PC-3 (cell line): Measurements from ENCODE around the gene PTPRN2. TPM values are rescaled to one million over a fixed set of nuclear protein-coding genes. Genes with fewer than 3 reads are reported as not detected.

Experiments used
- ATAC-seq: fragments of 200-7000 bp; cut with Tn5 transposase; 2 replicates; pipeline ENCODE4 v1.9.1; 2020; ENCODE audit warnings: mild to moderate bottlenecking, moderate library complexity
- BruUV-seq: library from RNA; stranded (reverse); fragments of 400-500 nt; replicated peaks from 2 replicates; lab custom pipeline; 2021; lab: Mats Ljungman, UMichigan
- CTCF ChIA-PET: fragments of 300-600 bp; sonication (Branson Sonifier 250); formaldehyde crosslinking; loops from one replicate; lab custom pipeline; 2022; ENCODE audit warnings: antibody characterized with exemption; lab: Charles Lee
- POLR2A ChIA-PET: fragments of 300-600 bp; sonication (Branson Sonifier 250); formaldehyde crosslinking; loops from one replicate; lab custom pipeline; 2022; ENCODE audit warnings: antibody characterized with exemption; ENCODE audit not compliant: unreplicated experiment; lab: Charles Lee
- DNase-seq: peaks from one replicate; pipeline ENCODE4 v3.0.0-alpha.2; 2015
- H2AFZ ChIP-seq: fragments of 300-600 bp; sonication (generic); 2 replicates; pipeline ENCODE4 v1.6.0; 2016; ENCODE audit warnings: antibody characterized with exemption, low read length
- H3F3A ChIP-seq: fragments of 300-600 bp; sonication (generic); one replicate; pipeline ENCODE4 v1.6.0; 2017; ENCODE audit warnings: antibody characterized with exemption, low read length, control low read depth, mild to moderate bottlenecking; ENCODE audit not compliant: unreplicated experiment
- H3K27ac ChIP-seq: fragments of 300-600 bp; sonication (generic); 2 replicates; pipeline ENCODE4 v1.5.1; 2016; ENCODE audit warnings: mild to moderate bottlenecking, low read length
- H3K27me3 ChIP-seq: fragments of 300-600 bp; sonication (generic); 2 replicates; pipeline ENCODE4 v1.6.1; 2016; ENCODE audit warnings: low read length, mixed read lengths
- H3K36me3 ChIP-seq: fragments of 300-600 bp; sonication (generic); 2 replicates; pipeline ENCODE4 v1.6.1; 2016; ENCODE audit warnings: low read depth, mixed run types, low read length, mixed read lengths
- H3K4me1 ChIP-seq: fragments of 300-600 bp; sonication (generic); 2 replicates; pipeline ENCODE4 v1.5.1; 2016; ENCODE audit warnings: low read length; ENCODE audit not compliant: insufficient read depth
- H3K4me2 ChIP-seq: fragments of 300-600 bp; sonication (generic); 2 replicates; pipeline ENCODE4 v1.6.0; 2016; ENCODE audit warnings: low read length
- H3K4me3 ChIP-seq: fragments of 300-600 bp; sonication (generic); 2 replicates; pipeline ENCODE4 v1.5.1; 2016; ENCODE audit warnings: mild to moderate bottlenecking, low read length, mixed read lengths
- H3K79me2 ChIP-seq: fragments of 300-600 bp; sonication (generic); 2 replicates; pipeline ENCODE4 v1.6.1; 2017; ENCODE audit warnings: low read length, mixed read lengths
- H3K9ac ChIP-seq: fragments of 300-600 bp; sonication (generic); 2 replicates; pipeline ENCODE4 v1.6.0; 2016; ENCODE audit warnings: mild to moderate bottlenecking, low read length
- H3K9me2 ChIP-seq: fragments of 300-600 bp; sonication (generic); replicated peaks from 2 replicates; pipeline ENCODE4 v1.6.1; 2016; ENCODE audit warnings: mixed run types, low read length, mixed read lengths
- H3K9me3 ChIP-seq: fragments of 300-600 bp; sonication (generic); 2 replicates; pipeline ENCODE4 v1.6.1; 2016; ENCODE audit warnings: low read length, mixed read lengths
- H4K20me1 ChIP-seq: fragments of 300-600 bp; sonication (generic); 2 replicates; pipeline ENCODE4 v1.6.1; 2016; ENCODE audit warnings: low read length, mixed read lengths
- CTCF ChIP-seq: fragments of 300-600 bp; sonication (generic); conservative IDR thresholded peaks from 2 replicates; pipeline ENCODE4 v1.5.1; 2017; ENCODE audit warnings: antibody characterized with exemption, low read depth, mild to moderate bottlenecking, low read length
- EZH2 ChIP-seq: fragments of 300-600 bp; sonication (generic); IDR thresholded peaks from one replicate; pipeline ENCODE4 v1.6.1; 2017; ENCODE audit warnings: antibody characterized with exemption, mild to moderate bottlenecking, low read length; ENCODE audit not compliant: unreplicated experiment
- EZH2phosphoT487 ChIP-seq: fragments of 300-600 bp; sonication (generic); IDR thresholded peaks from 2 replicates; pipeline ENCODE4 v1.6.1; 2018; ENCODE audit warnings: mild to moderate bottlenecking, antibody characterized with exemption, low read length, borderline replicate concordance
- intact Hi-C: fragments of 100-400 bp; cut with micrococcal nuclease; formaldehyde crosslinking; loops from 2 replicates; pipeline ENCODE4 v1.9.0; 2023
- total RNA-seq: library from RNA; depleted of rRNA; stranded (reverse); fragments of >200 nt; gene quantifications from 2 replicates; pipeline ENCODE4 v1.2.3, GENCODE V29; 2014

The PTPRN2 gene
- total RNA-seq, 1 experiment from 2014 or later, result 3.2 TPM

GRCh38 chr7:157966490-157966889 lies 621.1 kb downstream of the PTPRN2 start:
- no TSS peak for BruUV-seq
- peaks cover 22% of the 10 kb centered on the region for H3K27me3 ChIP-seq
- H3K4me3 ChIP-seq, result no peak overlapping the region
- POLR2A ChIA-PET, result no interaction called here
- H3F3A ChIP-seq, result no peaks in the 10 kb centered on the region
- CTCF ChIA-PET, result no interaction called here
- no peaks in the 10 kb centered on the region for H3K9me3 ChIP-seq
- no peaks in the 10 kb centered on the region for H3K9me2 ChIP-seq
- H3K36me3 ChIP-seq, result no peaks in the 10 kb centered on the region
- no peaks in the 10 kb centered on the region for H3K79me2 ChIP-seq
- no peaks in the 10 kb centered on the region for H4K20me1 ChIP-seq
- ATAC-seq (no peak), DNase-seq (no peak)
- H3K4me2 ChIP-seq, result no peak overlapping the region
- TF ChIP-seq EZH2, result no peak
- H3K4me1 ChIP-seq, result no peaks in the 10 kb centered on the region
- no peak overlapping the region for H3K9ac ChIP-seq
- intact Hi-C loops, result no loop called here
- H3K27ac ChIP-seq, result no peak overlapping the region
- H2AFZ ChIP-seq, result no peak overlapping the region

DNA sequence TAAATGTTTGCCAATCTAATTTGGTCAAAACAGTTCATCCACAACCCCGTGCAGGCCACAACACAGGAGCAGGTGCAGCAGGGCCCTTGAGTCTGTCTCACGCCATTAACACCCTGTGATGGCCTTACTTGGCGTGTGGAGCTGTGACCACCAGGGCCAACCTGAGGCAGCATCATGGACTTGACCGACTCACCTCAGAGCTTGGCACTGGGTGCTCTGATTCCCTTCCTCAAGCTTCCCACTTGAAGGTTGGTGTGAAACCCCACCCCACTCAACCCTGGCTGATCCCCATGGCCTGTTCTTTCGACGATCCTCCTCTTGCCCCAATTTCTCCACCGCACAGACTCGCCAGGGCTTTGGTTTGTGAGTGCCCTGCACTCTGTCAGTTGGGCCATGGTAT lies 623.1 kb downstream of the PTPRN2 start:
- no peak overlapping the region for H3K4me3 ChIP-seq
- no peaks in the 10 kb centered on the region for H3K79me2 ChIP-seq
- H2AFZ ChIP-seq, result no peak overlapping the region
- ATAC-seq (no peak), DNase-seq (no peak)
- no peaks in the 10 kb centered on the region for H4K20me1 ChIP-seq
- no peak overlapping the region for H3K9ac ChIP-seq
- CTCF ChIA-PET, result no interaction called here
- no peak overlapping the region for H3K27ac ChIP-seq
- no peaks in the 10 kb centered on the region for H3F3A ChIP-seq
- BruUV-seq, result no TSS peak
- TF ChIP-seq CTCF (no peak), EZH2phosphoT487 (no peak), EZH2 (no peak)
- H3K4me2 ChIP-seq, result no peak overlapping the region
- H3K27me3 ChIP-seq, result peaks cover 21% of the 10 kb centered on the region
- H3K4me1 ChIP-seq, result no peaks in the 10 kb centered on the region
- intact Hi-C loops, result no loop called here
- H3K9me2 ChIP-seq, result no peaks in the 10 kb centered on the region
- no peaks in the 10 kb centered on the region for H3K36me3 ChIP-seq
- POLR2A ChIA-PET, result no interaction called here
- no peaks in the 10 kb centered on the region for H3K9me3 ChIP-seq

GRCh38 chr7:157964016-157964415 lies 623.6 kb downstream of the PTPRN2 start:
- Histone ChIP-seq H3K9me2 (no peaks in the 10 kb centered on the region), H3K9ac (no peak overlapping the region), H3K36me3 (no peaks in the 10 kb centered on the region), H3K79me2 (no peaks in the 10 kb centered on the region), H2AFZ (no peak overlapping the region), H3K4me1 (no peaks in the 10 kb centered on the region), H3K4me2 (no peak overlapping the region), H4K20me1 (no peaks in the 10 kb centered on the region), H3K9me3 (no peaks in the 10 kb centered on the region), H3K27ac (no peak overlapping the region), H3K27me3 (peaks cover 26% of the 10 kb centered on the region), H3K4me3 (no peak overlapping the region), H3F3A (no peaks in the 10 kb centered on the region)
- TF ChIP-seq EZH2, result no peak
- no peak for TF ChIP-seq CTCF
- TF ChIP-seq EZH2phosphoT487, result no peak
- intact Hi-C loops, result no loop called here
- ChIA-PET POLR2A (no interaction called here), CTCF (no interaction called here)
- DNase-seq (no peak), ATAC-seq (no peak)
- BruUV-seq, result no TSS peak
